ENCODE measurements around the gene LPAR2.
"Not testable (repeated sequence)": the region's sequence is repeated elsewhere in the genome, so short reads cannot be mapped to it uniquely, and the experiment has no call there.

LPAR2 gene

DNA sequence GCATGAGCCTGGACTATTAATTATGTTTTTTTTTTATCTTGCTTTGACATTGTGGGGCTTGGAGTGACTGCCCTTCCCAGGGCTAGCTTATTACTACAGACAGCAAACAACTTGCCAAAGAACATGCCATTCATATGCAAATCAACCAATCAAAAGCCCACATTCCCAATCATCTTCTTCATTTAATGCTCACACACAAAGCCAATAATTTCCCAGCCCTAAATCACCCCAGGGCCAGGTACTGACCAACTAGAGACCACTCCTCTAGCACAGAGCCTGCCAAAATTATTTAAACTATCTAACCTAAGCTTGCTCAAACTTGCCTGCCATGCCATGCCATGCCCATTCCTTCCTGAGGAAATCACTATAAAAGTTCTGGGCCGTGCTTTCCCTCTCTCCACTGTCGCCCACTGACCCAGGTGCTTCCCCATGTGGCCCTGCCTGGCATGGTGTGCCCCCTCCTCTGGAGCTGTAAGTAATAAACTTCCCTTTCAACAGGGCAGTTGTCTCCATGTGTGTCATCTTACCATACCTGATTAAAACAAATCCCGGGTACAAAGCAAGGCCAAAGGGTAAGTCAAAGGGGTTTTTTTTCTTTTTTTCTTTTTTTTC lies 25.2 kb downstream of the LPAR2 start:
- Histone ChIP-seq H3K27me3 (no peaks in the 10 kb centered on the region), H3K27ac (no peak overlapping the region)
- TF ChIP-seq, protein P1, sequence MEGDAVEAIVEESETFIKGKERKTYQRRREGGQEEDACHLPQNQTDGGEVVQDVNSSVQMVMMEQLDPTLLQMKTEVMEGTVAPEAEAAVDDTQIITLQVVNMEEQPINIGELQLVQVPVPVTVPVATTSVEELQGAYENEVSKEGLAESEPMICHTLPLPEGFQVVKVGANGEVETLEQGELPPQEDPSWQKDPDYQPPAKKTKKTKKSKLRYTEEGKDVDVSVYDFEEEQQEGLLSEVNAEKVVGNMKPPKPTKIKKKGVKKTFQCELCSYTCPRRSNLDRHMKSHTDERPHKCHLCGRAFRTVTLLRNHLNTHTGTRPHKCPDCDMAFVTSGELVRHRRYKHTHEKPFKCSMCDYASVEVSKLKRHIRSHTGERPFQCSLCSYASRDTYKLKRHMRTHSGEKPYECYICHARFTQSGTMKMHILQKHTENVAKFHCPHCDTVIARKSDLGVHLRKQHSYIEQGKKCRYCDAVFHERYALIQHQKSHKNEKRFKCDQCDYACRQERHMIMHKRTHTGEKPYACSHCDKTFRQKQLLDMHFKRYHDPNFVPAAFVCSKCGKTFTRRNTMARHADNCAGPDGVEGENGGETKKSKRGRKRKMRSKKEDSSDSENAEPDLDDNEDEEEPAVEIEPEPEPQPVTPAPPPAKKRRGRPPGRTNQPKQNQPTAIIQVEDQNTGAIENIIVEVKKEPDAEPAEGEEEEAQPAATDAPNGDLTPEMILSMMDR (IDR thresholded peaks at IDR 0.05): no peak

DNA sequence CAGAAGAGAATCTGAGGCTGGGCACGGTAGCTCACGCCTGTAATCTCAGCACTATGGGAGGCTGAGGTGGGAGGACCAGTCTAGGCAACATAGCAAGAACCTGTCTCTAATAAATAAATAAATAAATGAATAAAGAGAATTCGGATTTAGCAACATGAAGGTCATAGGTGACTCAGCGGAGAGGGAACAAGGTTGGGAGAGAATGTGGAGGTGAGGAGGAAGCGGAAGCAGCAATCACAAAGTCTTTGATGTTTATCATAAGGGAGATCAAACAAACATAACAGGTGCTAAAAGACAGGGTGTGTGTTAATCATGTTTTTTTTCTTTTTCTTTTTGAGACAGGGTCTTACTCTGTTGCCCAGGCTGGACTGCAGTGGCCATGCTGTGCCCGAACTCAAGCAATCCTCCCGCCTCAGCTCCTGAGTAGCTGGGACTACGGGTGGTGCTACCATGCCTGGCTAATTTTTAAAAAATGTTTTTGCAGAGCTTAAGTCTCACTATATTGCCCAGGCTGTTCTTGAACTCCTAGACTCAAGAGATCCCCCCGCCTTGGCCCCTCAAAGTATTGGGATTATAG lies 25.8 kb downstream of the LPAR2 start:
- Histone ChIP-seq H3K27ac (no peak overlapping the region), H3K36me3 (no peaks in the 10 kb centered on the region), H3K4me1 (no peaks in the 10 kb centered on the region), H3K9me3 (no peaks in the 10 kb centered on the region), H3K4me3 (no peak overlapping the region), H3K27me3 (no peaks in the 10 kb centered on the region)
- TF ChIP-seq, protein P1 (IDR thresholded peaks at IDR 0.05): no peak
- DNase-seq: no peak
- intact Hi-C loops (cut with DNase I; ENCODE audit: low total_unique reads): no loop called here

More for the DNA sequence above, 25.2 kb downstream of the LPAR2 start:
- H3K36me3 ChIP-seq: no peaks in the 10 kb centered on the region
- no peaks in the 10 kb centered on the region for H3K9me3 ChIP-seq
- no peak for DNase-seq
- no peak overlapping the region for H3K4me3 ChIP-seq
- no peaks in the 10 kb centered on the region for H3K4me1 ChIP-seq
- intact Hi-C loops (cut with DNase I; ENCODE audit: low total_unique reads): no loop called here

DNA sequence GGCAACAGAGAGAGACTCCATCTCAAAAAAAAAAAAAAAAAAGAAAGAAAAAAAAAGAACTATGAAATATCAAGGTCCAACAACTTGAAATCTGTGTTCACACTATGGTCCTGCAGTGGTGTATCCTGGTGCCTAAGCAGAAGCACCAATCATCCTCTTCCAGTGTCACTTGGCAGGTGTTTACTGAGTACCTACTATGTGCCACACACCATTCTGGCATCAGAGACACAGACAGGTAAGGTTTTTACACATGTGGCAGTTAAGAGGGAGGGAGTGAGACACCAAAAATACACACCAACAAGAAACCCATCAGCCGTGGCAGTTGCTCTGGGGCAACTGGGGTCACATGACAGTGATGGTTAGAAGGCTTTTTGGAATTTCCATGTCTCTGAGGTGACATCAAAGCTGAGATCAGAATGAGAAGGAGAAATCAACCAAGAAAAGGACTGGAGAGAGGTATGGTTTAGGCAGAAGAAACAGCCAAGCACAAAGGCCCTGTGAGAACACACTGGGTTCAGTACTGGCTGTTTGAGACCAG lies 27.2 kb downstream of the LPAR2 start:
- no peaks in the 10 kb centered on the region for H3K27me3 ChIP-seq
- H3K9me3 ChIP-seq: no peaks in the 10 kb centered on the region
- no peak overlapping the region for H3K4me3 ChIP-seq
- no peak for DNase-seq
- intact Hi-C loops (cut with DNase I; ENCODE audit: low total_unique reads): no loop called here
- H3K27ac ChIP-seq: no peak overlapping the region
- TF ChIP-seq, protein P1 (IDR thresholded peaks at IDR 0.05): no peak
- H3K36me3 ChIP-seq: no peaks in the 10 kb centered on the region
- H3K4me1 ChIP-seq: no peaks in the 10 kb centered on the region

DNA sequence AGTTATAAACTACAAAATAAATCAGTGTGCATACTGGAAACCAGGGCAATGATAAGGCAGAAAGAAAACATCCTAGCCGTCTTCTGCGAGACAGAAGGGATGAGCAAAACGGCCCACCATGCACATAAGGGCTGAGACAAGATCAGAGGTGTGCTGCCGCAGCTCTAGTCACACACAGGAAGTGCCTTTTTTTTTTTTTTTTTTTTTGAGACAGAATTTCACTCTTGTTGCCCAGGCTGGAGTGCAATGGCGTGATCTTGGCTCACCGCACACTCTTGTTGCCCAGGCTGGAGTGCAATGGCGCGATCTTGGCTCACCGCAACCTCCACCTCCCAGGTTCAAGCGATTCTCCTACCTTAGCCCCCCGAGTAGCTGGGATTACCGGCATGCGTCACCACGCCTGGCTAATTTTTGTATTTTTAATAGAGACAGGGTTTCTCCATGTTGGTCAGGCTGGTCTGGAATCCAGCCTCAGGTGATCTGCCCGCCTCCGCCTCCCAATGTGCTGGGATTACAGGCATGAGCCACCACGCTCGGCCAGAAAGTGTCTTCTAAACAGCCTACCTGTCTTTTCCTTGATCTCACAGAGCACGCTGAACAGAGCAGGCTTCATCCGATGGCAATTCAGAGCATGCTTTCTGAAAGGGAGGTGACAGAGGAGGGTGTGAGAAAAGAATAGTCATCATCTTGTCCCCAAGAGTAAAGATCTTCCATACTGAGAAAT lies 29.1 kb downstream of the LPAR2 start:
- DNase-seq; H3K4me3 ChIP-seq; H3K4me1 ChIP-seq; H3K36me3 ChIP-seq; H3K27me3 ChIP-seq; H3K27ac ChIP-seq; H3K9me3 ChIP-seq; intact Hi-C loops (cut with DNase I; ENCODE audit: low total_unique reads): not testable (repeated sequence)

DNA sequence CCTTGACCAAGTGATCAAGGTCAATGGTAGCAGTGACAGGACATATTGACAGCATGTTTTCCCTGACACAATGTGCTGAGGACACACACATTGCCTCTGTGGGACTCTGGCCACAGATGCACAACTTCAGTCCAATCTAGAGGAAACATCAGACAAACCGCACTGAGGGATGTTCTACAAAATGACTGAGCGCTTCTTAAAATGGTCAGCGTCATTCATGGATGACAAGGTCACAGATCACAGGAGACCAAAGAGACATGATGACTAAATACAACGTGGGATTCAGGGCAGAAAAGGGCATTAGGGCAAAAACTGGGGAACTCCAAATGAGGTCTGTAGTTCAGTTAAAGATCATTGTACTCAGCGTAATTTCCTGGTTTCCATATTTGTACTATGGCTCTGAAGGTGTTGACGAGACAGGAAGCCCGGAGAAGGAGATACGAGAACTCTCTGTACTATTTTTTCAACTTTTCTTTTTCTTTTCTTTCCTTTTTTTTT lies 30.2 kb downstream of the LPAR2 start:
- DNase-seq: no peak
- H3K36me3 ChIP-seq: no peaks in the 10 kb centered on the region
- no peaks in the 10 kb centered on the region for H3K27me3 ChIP-seq
- no peak overlapping the region for H3K4me3 ChIP-seq
- H3K27ac ChIP-seq: no peak overlapping the region
- no peaks in the 10 kb centered on the region for H3K9me3 ChIP-seq
- TF ChIP-seq, protein P1 (IDR thresholded peaks at IDR 0.05): no peak
- intact Hi-C loops (cut with DNase I; ENCODE audit: low total_unique reads): no loop called here
- no peaks in the 10 kb centered on the region for H3K4me1 ChIP-seq

DNA sequence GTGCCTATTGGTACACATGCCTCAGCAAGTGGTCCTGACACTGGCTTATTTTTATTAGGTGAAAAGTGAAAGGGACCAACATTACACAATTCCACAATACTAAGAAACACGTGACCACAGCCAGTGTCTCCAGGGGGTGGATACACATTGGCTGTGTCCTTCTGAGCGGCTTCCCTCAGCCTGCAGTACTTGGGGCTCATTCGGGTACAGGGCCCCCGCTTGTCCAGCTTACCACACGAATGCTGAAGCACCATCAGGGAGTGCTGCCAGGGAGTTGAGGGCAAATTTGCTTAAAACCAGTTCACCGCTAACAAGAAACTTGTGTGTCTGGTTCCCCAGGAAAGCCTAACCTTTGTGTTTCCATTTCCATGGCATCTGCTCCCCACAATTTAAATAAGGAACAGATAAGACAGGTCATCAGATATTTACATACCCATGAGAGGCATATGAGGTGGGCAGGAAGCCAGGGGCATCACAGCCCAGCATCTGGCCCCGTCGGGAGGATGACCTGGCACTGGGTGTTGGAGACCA lies 32.8 kb downstream of the LPAR2 start:
- TF ChIP-seq, protein P1 (IDR thresholded peaks at IDR 0.05): no peak
- no peak overlapping the region for H3K4me3 ChIP-seq
- H3K27ac ChIP-seq: no peak overlapping the region
- no peaks in the 10 kb centered on the region for H3K27me3 ChIP-seq
- no peaks in the 10 kb centered on the region for H3K9me3 ChIP-seq
- H3K36me3 ChIP-seq: no peaks in the 10 kb centered on the region
- intact Hi-C loops (cut with DNase I; ENCODE audit: low total_unique reads): no loop called here
- DNase-seq: no peak
- H3K4me1 ChIP-seq: peaks cover 0 to 10% (median 6%) of the 10 kb centered on the region in 4 donors
